ENCODE measurements around the gene PHF20.
"Not testable (repeated sequence)": the region's sequence is repeated elsewhere in the genome, so short reads cannot be mapped to it uniquely, and the experiment has no call there.

The PHF20 gene

DNA sequence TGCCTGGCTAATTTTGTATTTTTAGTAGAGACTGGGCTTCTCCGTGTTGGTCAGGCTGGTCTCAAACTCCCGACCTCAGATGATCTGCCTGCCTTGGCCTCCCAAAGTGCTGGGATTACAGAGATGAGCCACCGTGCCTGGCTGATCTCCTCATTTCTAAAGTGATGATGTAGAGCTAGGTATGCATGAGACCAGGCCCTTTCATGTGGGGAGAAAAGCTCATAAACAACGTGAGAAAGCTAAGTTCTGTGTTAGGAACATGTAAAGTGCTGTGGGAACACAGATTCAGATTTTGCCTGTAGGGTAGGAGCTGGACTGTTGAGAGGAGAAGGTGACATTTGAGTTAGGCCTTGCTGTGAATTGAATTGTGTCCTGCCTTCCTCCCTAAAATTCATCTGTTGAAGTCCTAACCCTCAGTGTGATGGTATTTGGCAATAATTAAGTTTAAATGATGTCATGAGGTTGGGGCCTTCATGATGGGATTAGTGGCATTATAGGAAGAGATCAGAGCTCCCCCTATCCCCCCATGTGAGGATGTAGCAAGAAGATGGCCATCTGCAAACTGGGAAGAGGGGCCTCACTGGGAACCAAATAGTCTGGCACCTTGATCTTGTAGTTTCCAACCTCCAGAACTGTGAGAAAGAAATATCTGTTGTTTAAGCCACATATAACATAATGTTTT is 133.3 kb downstream of the PHF20 start:
- no peak for FAIRE-seq
- no peak for DNase-seq (ENCODE audit: extremely low spot score, insufficient read length, low read depth)

GRCh38 chr20:35907017-35907701 is 135.3 kb downstream of the PHF20 start:
- DNase-seq (ENCODE audit: extremely low spot score, insufficient read length, low read depth) (no peak), FAIRE-seq (no peak)

- FAIRE-seq (no peak), DNase-seq (ENCODE audit: extremely low spot score, insufficient read length, low read depth) (no peak)
These were observed 136.2 kb downstream of the PHF20 start for GRCh38 chr20:35908007-35908406.

- FAIRE-seq (no peak), DNase-seq (ENCODE audit: extremely low spot score, insufficient read length, low read depth) (no peak)
These were observed 137.4 kb downstream of the PHF20 start for GRCh38 chr20:35909176-35909575.

- FAIRE-seq (no peak), DNase-seq (ENCODE audit: extremely low spot score, insufficient read length, low read depth) (no peak)
These were observed 138.0 kb downstream of the PHF20 start for GRCh38 chr20:35909796-35910195.

DNA sequence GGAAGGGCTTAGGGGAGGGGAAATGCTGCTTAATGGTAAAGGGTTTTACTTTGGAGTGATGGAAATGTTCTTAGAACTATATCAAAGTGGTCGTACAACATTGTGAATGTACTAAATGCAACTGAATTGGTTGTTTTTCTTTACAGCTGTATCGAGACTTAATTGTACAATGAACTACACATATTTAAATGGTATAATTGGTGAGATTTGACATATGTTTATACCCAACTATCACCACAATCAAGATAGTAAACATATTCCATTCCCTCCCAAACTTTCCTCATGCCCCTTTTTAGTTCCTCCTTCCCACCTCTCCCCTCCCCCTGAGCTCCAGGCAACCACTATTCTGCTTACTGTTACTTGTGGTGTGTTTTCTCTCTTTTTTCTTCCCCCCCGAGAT is 138.4 kb downstream of the PHF20 start:
- FAIRE-seq = no peak
- DNase-seq (ENCODE audit: extremely low spot score, insufficient read length, low read depth) = no peak

DNA sequence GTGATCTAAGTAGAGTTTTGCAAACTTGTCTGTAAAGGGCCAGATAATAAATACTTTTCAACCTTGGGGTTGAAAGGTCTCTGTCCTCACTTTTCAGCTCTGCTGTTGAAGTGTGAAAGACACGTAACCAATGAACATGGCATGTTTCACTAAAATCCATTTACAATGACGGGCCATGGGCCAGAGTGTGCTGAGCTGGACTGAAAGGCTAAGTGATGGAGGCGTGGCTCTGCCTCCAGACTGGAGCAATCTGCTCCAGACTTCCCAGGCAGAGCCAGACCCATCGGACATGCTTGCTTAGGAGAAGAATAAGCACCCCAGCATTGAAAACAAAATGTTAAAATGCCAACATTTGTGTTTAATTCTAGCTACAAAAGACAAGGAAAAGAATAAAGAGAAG is 141.1 kb downstream of the PHF20 start:
- FAIRE-seq = no peak
- no peak for DNase-seq (ENCODE audit: extremely low spot score, insufficient read length, low read depth)

- FAIRE-seq = no peak
- DNase-seq (ENCODE audit: extremely low spot score, insufficient read length, low read depth) = no peak
These were observed 145.3 kb downstream of the PHF20 start for GRCh38 chr20:35917077-35917476.

DNA sequence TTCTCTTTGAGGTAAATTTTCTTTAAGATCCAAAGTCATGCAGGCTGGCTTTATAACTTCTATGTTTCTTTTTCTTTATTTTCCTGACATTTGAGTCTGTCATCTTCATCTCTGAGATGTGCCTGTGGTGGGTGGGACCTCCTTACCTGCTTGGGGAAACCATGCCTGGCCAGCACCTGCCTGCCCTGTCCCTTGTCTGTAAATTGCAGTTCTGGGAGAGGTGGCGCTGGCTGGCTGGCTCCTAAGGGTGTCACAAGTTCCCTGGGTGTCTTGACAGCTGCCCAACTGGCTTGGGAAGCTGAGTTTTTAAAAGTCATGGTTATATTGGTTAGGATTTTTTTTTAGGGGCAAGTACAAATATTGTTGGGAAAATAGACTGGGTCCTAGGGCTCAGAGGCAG is 146.2 kb downstream of the PHF20 start:
- no peak for DNase-seq (ENCODE audit: extremely low spot score, insufficient read length, low read depth)
- no peak for FAIRE-seq

DNA sequence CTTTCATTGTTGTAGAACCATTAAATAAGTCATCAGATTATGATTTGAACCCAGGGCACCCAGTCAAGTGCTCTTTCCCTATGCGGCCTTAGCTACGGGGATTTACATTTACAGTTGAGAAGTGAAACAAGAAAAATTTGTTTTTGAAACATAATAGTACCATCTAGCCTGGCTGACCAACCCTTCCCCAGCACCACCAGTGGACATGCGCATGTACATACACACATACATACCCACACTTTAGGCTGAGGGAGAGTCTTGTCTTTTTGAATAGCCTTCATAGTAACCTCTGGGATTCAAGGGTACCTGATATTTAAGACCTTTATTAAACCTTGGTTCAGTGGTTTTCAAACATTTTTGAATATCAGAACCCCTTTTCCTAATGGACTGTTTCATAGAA is 148.7 kb downstream of the PHF20 start:
- no peak for FAIRE-seq
- DNase-seq (ENCODE audit: extremely low spot score, insufficient read length, low read depth) = no peak

DNA sequence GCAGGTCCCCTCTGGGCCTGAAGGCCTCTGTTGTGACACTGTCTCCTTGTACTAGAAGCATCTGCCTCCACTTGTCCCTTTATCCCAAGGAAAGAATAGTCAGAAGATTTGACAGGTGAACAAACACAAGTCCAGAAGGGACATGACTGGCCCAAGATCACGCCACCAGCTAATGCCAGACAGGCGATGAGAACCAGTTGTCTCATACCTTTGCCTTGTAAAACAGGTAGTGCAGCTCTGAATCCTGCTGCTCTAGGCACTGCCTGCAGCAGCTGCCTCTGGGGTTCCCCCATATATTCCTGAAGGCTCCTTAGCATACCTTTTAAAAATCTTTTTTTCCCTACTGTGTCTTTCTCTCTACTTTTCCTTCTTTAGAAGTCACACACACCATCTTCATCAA is 157.5 kb downstream of the PHF20 start:
- no peak for FAIRE-seq
- no peak for DNase-seq (ENCODE audit: extremely low spot score, insufficient read length, low read depth)

DNA sequence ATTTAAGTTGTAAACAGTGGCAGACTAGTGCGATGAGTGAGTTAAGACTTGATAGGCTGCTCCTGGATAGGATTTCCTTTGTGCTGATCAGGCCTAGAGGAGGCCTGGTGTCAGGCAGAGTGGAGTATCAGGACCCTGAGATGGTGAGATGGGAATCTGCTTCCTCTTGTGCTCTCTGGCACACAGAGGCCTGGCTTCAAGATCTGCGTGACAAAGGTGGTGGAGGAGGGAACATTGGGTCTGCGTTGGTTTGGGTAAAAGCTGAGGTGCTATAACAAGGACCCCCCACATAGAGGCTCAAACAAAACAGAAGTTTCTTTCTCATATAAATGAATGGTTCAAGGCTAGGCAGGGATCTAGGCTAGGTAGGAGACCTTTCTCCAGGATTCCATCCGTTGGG is 162.2 kb downstream of the PHF20 start:
- DNase-seq (ENCODE audit: extremely low spot score, insufficient read length, low read depth) (no peak), FAIRE-seq (no peak)

- FAIRE-seq (no peak), DNase-seq (ENCODE audit: extremely low spot score, insufficient read length, low read depth) (no peak)
These were observed 167.4 kb downstream of the PHF20 start for GRCh38 chr20:35939264-35939663.

- DNase-seq (ENCODE audit: extremely low spot score, insufficient read length, low read depth) (no peak), FAIRE-seq (no peak)
These were observed 169.8 kb downstream of the PHF20 start for GRCh38 chr20:35941620-35942019.

GRCh38 chr20:35942243-35942642 is 170.4 kb downstream of the PHF20 start:
- FAIRE-seq (no peak), DNase-seq (ENCODE audit: extremely low spot score, insufficient read length, low read depth) (no peak)

- FAIRE-seq (no peak), DNase-seq (ENCODE audit: extremely low spot score, insufficient read length, low read depth) (no peak)
These were observed 175.7 kb downstream of the PHF20 start for GRCh38 chr20:35947489-35947888.

- no peak for DNase-seq (ENCODE audit: extremely low spot score, insufficient read length, low read depth)
- FAIRE-seq = no peak
These were observed 176.1 kb downstream of the PHF20 start for GRCh38 chr20:35947907-35948306.

DNA sequence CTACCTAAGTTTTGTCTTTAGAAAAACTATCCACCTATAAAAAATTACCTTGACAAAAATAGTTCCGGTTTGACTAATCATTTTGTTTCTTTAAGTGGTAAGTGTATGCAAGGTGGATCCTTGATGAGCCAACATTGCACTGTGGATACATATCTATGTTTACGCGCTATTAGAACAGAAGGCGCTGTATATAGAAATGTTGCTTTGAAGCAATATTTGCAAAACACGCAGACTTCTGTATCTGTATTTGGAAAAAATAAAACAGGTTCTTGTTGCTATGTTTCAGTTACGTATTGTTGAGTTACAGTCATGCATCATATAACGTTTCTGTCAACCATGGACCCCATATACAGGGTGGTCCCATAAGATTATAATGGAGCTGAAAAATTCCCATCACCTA is 178.3 kb downstream of the PHF20 start:
- FAIRE-seq (no peak), DNase-seq (ENCODE audit: extremely low spot score, insufficient read length, low read depth) (no peak)

GRCh38 chr20:35952080-35952479 is 180.3 kb downstream of the PHF20 start:
- DNase-seq (ENCODE audit: extremely low spot score, insufficient read length, low read depth); FAIRE-seq: not testable (repeated sequence)

DNA sequence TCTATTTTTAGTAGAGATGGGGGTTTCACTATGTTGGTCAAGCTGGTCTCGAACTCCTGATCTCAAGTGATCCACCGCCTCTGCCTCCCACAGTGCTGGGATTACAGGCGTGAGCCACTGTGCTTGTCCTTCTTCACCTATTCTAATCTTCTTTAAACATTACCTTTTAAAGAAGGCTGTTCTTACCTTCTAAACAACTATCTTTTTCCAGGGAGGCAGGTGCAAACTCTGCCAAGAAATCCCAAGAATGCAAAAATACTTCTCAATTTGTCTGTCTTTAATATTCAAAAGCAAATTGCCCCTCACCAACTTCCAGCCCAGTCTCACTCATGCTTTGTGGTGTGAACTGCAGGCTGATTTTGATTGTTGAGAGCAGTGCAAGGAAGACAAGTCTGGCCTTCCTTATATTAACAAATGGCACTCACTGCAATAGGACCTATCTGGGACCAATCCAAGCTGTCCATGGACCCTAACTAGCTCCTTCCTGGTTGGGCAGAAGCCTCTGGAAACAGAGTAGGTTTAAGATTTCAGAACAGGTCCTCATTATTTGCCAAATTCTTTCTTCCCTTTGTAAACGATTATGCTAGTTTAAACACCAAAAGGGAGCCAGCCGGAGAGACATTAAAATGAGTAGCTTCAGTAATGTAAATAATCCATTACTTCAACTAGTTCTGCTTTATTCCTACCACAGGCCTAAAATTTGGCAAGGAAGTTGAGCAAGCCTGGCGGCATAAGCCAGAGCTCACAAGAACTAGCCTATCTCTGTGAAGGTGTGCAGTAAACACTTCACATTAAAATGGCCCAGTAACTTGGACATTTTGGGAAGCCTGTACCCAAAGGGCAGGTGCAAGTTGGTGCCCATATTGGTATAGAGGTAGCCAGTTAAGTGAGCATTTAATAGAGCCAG is 180.9 kb downstream of the PHF20 start:
- no peak for FAIRE-seq
- DNase-seq (ENCODE audit: extremely low spot score, insufficient read length, low read depth) = no peak

Measured in GM18507 (cell line).